Activated naive CD8-positive, alpha-beta T cell (primary cell): ENCODE results near the gene MRPL49.
A peak's percentile ranks its signal among the peaks of the same experiment; 100 is the strongest.

Source experiments
- H3K27ac Mint-ChIP-seq: one replicate; pipeline ENCODE4 v1.8.0; 2021; ENCODE audit warnings: mixed read lengths
- H3K27me3 Mint-ChIP-seq: one replicate; pipeline ENCODE4 v1.8.0; 2021; ENCODE audit warnings: mixed read lengths
- H3K36me3 Mint-ChIP-seq: one replicate; pipeline ENCODE4 v1.8.0; 2021; ENCODE audit warnings: mixed read lengths
- H3K4me1 Mint-ChIP-seq: one replicate; pipeline ENCODE4 v1.8.0; 2021; ENCODE audit warnings: low read depth, mixed read lengths
- H3K4me3 Mint-ChIP-seq: one replicate; pipeline ENCODE4 v1.8.0; 2021; ENCODE audit warnings: mild to moderate bottlenecking, mixed read lengths
- H3K9me3 Mint-ChIP-seq: one replicate; pipeline ENCODE4 v1.8.0; 2021; ENCODE audit warnings: low read depth, mixed read lengths

MRPL49 gene

GRCh38 chr11:65120831-65121230, 1.3 kb upstream of the MRPL49 start:
- no peaks in the 10 kb centered on the region for H3K27me3 Mint-ChIP-seq
- H3K36me3 Mint-ChIP-seq = peaks cover 16% of the 10 kb centered on the region
- peaks cover 55% of the 10 kb centered on the region for H3K4me1 Mint-ChIP-seq
- H3K27ac Mint-ChIP-seq = peak overlapping the region; percentile 100
- H3K9me3 Mint-ChIP-seq = no peaks in the 10 kb centered on the region
- peak overlapping the region; percentile 100 for H3K4me3 Mint-ChIP-seq

GRCh38 chr11:65121447-65121864, 665 bp upstream of the MRPL49 start:
- Mint-ChIP-seq H3K27me3 (no peaks in the 10 kb centered on the region), H3K36me3 (peaks cover 16% of the 10 kb centered on the region), H3K27ac (peak overlapping the region; percentile 100), H3K9me3 (no peaks in the 10 kb centered on the region), H3K4me3 (peak overlapping the region; percentile 100), H3K4me1 (peaks cover 50% of the 10 kb centered on the region)

GRCh38 chr11:65124480-65125196, 2.5 kb downstream of the MRPL49 start:
- Mint-ChIP-seq H3K4me3 (peak overlapping the region; percentile 61), H3K4me1 (peaks cover 34% of the 10 kb centered on the region), H3K36me3 (peaks cover 11% of the 10 kb centered on the region), H3K27me3 (no peaks in the 10 kb centered on the region), H3K9me3 (no peaks in the 10 kb centered on the region), H3K27ac (peak overlapping the region; percentile 38)

GRCh38 chr11:65125197-65126056, 3.3 kb downstream of the MRPL49 start:
- Mint-ChIP-seq H3K27me3 (no peaks in the 10 kb centered on the region), H3K36me3 (peaks cover 8% of the 10 kb centered on the region), H3K27ac (no peak overlapping the region), H3K9me3 (no peaks in the 10 kb centered on the region), H3K4me1 (peaks cover 27% of the 10 kb centered on the region), H3K4me3 (no peak overlapping the region)

- H3K4me3 Mint-ChIP-seq = no peak overlapping the region
- peaks cover 3% of the 10 kb centered on the region for H3K36me3 Mint-ChIP-seq
- peaks cover 21% of the 10 kb centered on the region for H3K4me1 Mint-ChIP-seq
- no peaks in the 10 kb centered on the region for H3K27me3 Mint-ChIP-seq
- no peaks in the 10 kb centered on the region for H3K9me3 Mint-ChIP-seq
- H3K27ac Mint-ChIP-seq = no peak overlapping the region
Measured at GRCh38 chr11:65126624-65127274, 4.6 kb downstream of the MRPL49 start.

- Mint-ChIP-seq H3K27me3 (no peaks in the 10 kb centered on the region), H3K36me3 (no peaks in the 10 kb centered on the region), H3K27ac (no peak overlapping the region), H3K4me1 (peaks cover 18% of the 10 kb centered on the region), H3K4me3 (no peak overlapping the region), H3K9me3 (no peaks in the 10 kb centered on the region)
Measured at GRCh38 chr11:65127473-65128181, 5.5 kb downstream of the MRPL49 start.

GRCh38 chr11:65128182-65129145, 6.3 kb downstream of the MRPL49 start:
- H3K9me3 Mint-ChIP-seq = no peaks in the 10 kb centered on the region
- no peaks in the 10 kb centered on the region for H3K36me3 Mint-ChIP-seq
- H3K27ac Mint-ChIP-seq = no peak overlapping the region
- H3K27me3 Mint-ChIP-seq = no peaks in the 10 kb centered on the region
- peaks cover 23% of the 10 kb centered on the region for H3K4me1 Mint-ChIP-seq
- no peak overlapping the region for H3K4me3 Mint-ChIP-seq

- H3K36me3 Mint-ChIP-seq = no peaks in the 10 kb centered on the region
- H3K27ac Mint-ChIP-seq = no peak overlapping the region
- no peak overlapping the region for H3K4me3 Mint-ChIP-seq
- H3K4me1 Mint-ChIP-seq = peaks cover 18% of the 10 kb centered on the region
- no peaks in the 10 kb centered on the region for H3K27me3 Mint-ChIP-seq
- no peaks in the 10 kb centered on the region for H3K9me3 Mint-ChIP-seq
Measured at GRCh38 chr11:65129649-65130441, 7.7 kb downstream of the MRPL49 start.

GRCh38 chr11:65130631-65131416, 8.7 kb downstream of the MRPL49 start:
- Mint-ChIP-seq H3K9me3 (no peaks in the 10 kb centered on the region), H3K36me3 (no peaks in the 10 kb centered on the region), H3K4me3 (peak overlapping the region; percentile 23), H3K4me1 (peaks cover 24% of the 10 kb centered on the region), H3K27me3 (no peaks in the 10 kb centered on the region), H3K27ac (peak overlapping the region; percentile 70)

GRCh38 chr11:65131417-65131776, 9.3 kb downstream of the MRPL49 start:
- H3K4me3 Mint-ChIP-seq = peak overlapping the region; percentile 23
- no peaks in the 10 kb centered on the region for H3K9me3 Mint-ChIP-seq
- peaks cover 30% of the 10 kb centered on the region for H3K4me1 Mint-ChIP-seq
- H3K27me3 Mint-ChIP-seq = no peaks in the 10 kb centered on the region
- peak overlapping the region; percentile 70 for H3K27ac Mint-ChIP-seq
- no peaks in the 10 kb centered on the region for H3K36me3 Mint-ChIP-seq

- no peaks in the 10 kb centered on the region for H3K36me3 Mint-ChIP-seq
- H3K4me3 Mint-ChIP-seq = no peak overlapping the region
- H3K4me1 Mint-ChIP-seq = peaks cover 34% of the 10 kb centered on the region
- H3K9me3 Mint-ChIP-seq = no peaks in the 10 kb centered on the region
- peak overlapping the region; percentile 10 for H3K27ac Mint-ChIP-seq
- no peaks in the 10 kb centered on the region for H3K27me3 Mint-ChIP-seq
Measured at GRCh38 chr11:65131895-65132237, 9.7 kb downstream of the MRPL49 start.

GRCh38 chr11:65132238-65132987, 10.3 kb downstream of the MRPL49 start:
- H3K9me3 Mint-ChIP-seq = no peaks in the 10 kb centered on the region
- peak overlapping the region; percentile 80 for H3K27ac Mint-ChIP-seq
- no peaks in the 10 kb centered on the region for H3K27me3 Mint-ChIP-seq
- H3K4me3 Mint-ChIP-seq = peak overlapping the region; percentile 99
- H3K36me3 Mint-ChIP-seq = no peaks in the 10 kb centered on the region
- peaks cover 35% of the 10 kb centered on the region for H3K4me1 Mint-ChIP-seq
